D721Med (cell line): ENCODE measurements around the gene ADCYAP1.
"Not testable (repeated sequence)": the region's sequence is repeated elsewhere in the genome, so short reads cannot be mapped to it uniquely, and the experiment has no call there.

ENCODE experiments used
- DNase-seq: peaks from one replicate; pipeline ENCODE4 v3.0.0; 2011; ENCODE audit warnings: low spot score; ENCODE audit not compliant: insufficient read length
- FAIRE-seq: peaks from 2 replicates; lab custom pipeline; 2011; peaks lifted over from hg19 to GRCh38; lab: Jason Lieb, UNC
- CTCF ChIP-seq: IDR thresholded peaks from 2 replicates; pipeline ENCODE4 v1.5.1; 2012; ENCODE audit warnings: mild to moderate bottlenecking, control low read depth; ENCODE audit not compliant: insufficient read depth; ENCODE audit errors: missing control alignments

The ADCYAP1 gene

GRCh38 chr18:904218-905090, at the start of gene ADCYAP1:
Gene ADCYAP1 (plus strand): TSS chr18:904871. CDS start chr18:905387, 516 bp downstream.
- DNase-seq (no peak), FAIRE-seq (no peak)
- TF ChIP-seq CTCF = peak; percentile 23

GRCh38 chr18:857986-858385, 46.7 kb upstream of the ADCYAP1 start:
- FAIRE-seq (no peak), DNase-seq (no peak)
- TF ChIP-seq CTCF = no peak

GRCh38 chr18:864872-865273, 39.8 kb upstream of the ADCYAP1 start:
- peak; percentile 100 for TF ChIP-seq CTCF
- DNase-seq (no peak), FAIRE-seq (peak; percentile 95)

- DNase-seq = no peak
- TF ChIP-seq CTCF = no peak
- no peak for FAIRE-seq
These were observed 37.4 kb upstream of the ADCYAP1 start for GRCh38 chr18:867257-867656.

GRCh38 chr18:873426-873825, 31.2 kb upstream of the ADCYAP1 start:
- not testable (repeated sequence) for FAIRE-seq, DNase-seq

- no peak for DNase-seq
- no peak for TF ChIP-seq CTCF
- FAIRE-seq = no peak
These were observed 28.8 kb upstream of the ADCYAP1 start for GRCh38 chr18:875912-876311.

GRCh38 chr18:877238-877637, 27.4 kb upstream of the ADCYAP1 start:
- FAIRE-seq (no peak), DNase-seq (no peak)
- no peak for TF ChIP-seq CTCF
